Chondrocyte (in vitro differentiated cells): ENCODE data around the gene PYDC1. TPM values are rescaled to one million over a fixed set of nuclear protein-coding genes. Genes with fewer than 3 reads are reported as not detected.
A peak's percentile ranks its signal among the peaks of the same experiment; 100 is the strongest.
"Not testable (repeated sequence)": the region's sequence is repeated elsewhere in the genome, so short reads cannot be mapped to it uniquely, and the experiment has no call there.

Experiments used
- DNase-seq: peaks from one replicate; pipeline ENCODE4 v3.0.0; 2021; ENCODE audit warnings: mixed read lengths, low spot score
- H3K27ac Mint-ChIP-seq: one replicate; pipeline ENCODE4 v1.8.0; 2021; ENCODE audit warnings: mild to moderate bottlenecking, moderate library complexity, mixed read lengths; ENCODE audit not compliant: unreplicated experiment
- H3K27me3 Mint-ChIP-seq: 2 replicates; pipeline ENCODE4 v1.8.0; 2021; ENCODE audit warnings: low read depth, mixed read lengths
- H3K36me3 Mint-ChIP-seq: 2 replicates; pipeline ENCODE4 v1.8.0; 2021; ENCODE audit warnings: low read depth, mixed read lengths
- H3K4me1 Mint-ChIP-seq: 2 replicates; pipeline ENCODE4 v1.8.0; 2021; ENCODE audit warnings: low read depth, mild to moderate bottlenecking, mixed read lengths
- H3K4me3 Mint-ChIP-seq: one replicate; pipeline ENCODE4 v1.8.0; 2021; ENCODE audit warnings: mild to moderate bottlenecking, moderate library complexity, mixed read lengths; ENCODE audit not compliant: unreplicated experiment
- H3K9me3 Mint-ChIP-seq: 2 replicates; pipeline ENCODE4 v1.8.0; 2021; ENCODE audit warnings: low read depth, mixed read lengths
- CTCF ChIP-seq: fragments of 200-600 bp; sonication (generic); IDR thresholded peaks from 2 replicates; pipeline ENCODE4 v1.5.0; 2021; ENCODE audit warnings: antibody characterized with exemption, mild to moderate bottlenecking, moderate library complexity
- total RNA-seq: library from RNA; stranded (reverse); gene quantifications from 3 replicates; pipeline ENCODE4 v1.2.1, GENCODE V29; 2021

Gene PYDC1
- total RNA-seq, 1 donor from 2014 or later, result not detected

DNA sequence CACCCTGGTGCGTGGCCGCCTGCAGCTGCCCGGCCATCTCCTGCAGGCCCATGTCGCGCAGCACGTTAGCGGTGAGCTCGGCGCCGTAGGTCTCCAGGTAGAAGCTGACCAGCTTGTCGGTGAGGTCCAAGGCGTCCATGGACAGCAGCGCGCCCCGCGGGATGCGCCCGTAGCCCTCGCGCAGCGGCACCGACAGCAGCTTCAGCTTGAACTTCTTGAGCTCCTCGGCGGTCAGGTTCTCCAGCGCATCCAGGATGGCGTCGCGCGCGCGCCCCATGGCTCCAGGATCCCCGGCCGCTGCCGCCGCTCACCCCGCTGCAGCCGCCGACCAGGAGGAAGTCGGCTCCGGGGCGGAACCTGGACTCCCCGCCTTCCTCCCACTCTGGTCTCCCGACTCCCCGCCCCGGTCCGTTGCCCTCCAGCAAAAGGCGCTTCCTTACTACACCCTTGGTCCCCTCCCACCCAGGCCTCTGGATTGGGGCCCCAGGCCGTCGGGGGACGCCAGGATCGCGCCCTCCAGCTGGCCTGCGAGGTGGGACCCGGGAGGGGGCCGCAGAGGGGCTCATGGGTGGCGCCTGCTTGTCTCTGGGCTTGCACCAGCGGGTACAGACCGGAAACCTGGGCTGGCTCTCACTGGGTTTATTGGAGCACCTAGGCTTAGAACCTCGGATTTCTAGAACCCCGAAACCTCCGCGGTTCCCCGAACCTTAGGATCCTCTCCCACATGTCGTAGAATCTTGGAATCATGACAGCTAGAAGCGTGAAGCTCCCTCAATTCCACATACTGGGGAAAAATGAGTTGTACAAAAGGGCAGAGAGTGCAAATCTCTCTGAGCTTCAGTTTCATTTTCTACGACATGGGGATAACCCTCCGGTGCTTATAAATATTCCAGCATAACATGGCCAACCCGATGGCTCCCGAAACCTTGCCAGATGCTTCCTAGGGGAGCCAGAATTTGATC is 14.2 kb downstream of the PYDC1 start, which contains the start of gene PYCARD:
PYCARD (minus strand) TSS at position 347 of the 962 bp plus-strand sequence; CDS start at position 277, 70 bp downstream.
- no peaks in the 10 kb centered on the region for H3K9me3 Mint-ChIP-seq
- H3K27ac Mint-ChIP-seq, result peak within 1 kb of the TSS; percentile 27
- H3K4me1 Mint-ChIP-seq, result peaks cover 29% of the 10 kb centered on the region
- TF ChIP-seq CTCF, result no peak
- H3K27me3 Mint-ChIP-seq, result peaks cover 20% of the 10 kb centered on the region
- peak; percentile 85 for DNase-seq
- peak within 1 kb of the TSS; percentile 73 for H3K4me3 Mint-ChIP-seq
- peaks cover 7% of the 10 kb centered on the region for H3K36me3 Mint-ChIP-seq

DNA sequence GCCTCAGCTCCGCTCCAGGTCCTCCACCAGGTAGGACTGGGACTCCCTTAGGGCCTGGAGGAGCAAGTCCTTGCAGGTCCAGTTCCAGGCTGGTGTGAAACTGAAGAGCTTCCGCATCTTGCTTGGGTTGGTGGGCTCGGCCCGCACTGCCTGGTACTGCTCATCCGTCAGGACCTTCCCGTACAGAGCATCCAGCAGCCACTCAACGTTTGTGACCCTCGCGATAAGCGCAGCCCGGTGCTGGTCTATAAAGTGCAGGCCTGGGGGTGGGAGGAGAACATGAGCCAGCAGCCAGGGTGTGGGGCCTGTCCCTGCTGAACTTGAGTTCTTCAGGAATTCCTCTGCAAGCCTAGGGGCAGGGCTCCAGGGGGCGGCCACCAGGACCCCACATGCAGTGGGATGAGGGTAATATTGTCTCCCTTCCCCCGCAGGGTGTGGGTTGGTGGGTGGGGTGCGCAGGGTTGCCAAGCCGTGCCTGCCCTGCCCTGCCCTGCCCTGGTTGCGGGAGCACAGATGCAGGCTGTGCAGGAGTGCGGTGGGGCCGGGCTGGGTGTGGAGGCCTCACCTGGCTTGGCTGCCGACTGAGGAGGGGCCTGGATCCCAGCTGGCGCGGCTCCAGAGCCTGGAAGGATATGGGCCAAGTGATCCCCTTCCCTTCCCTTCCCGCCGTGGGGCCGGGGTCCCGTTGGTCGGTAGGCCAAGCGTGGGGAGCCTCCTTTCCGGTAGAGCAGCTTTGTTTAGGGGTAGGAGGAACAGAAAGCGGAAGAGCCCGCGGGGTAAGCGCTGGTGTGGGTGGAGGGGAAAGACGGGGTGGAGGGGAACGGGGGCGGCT is 15.1 kb downstream of the PYDC1 start:
- H3K4me3 Mint-ChIP-seq, result peak overlapping the region; percentile 73

GRCh38 chr16:31200821-31201568 is 15.9 kb downstream of the PYDC1 start:
- peaks cover 29% of the 10 kb centered on the region for H3K4me1 Mint-ChIP-seq
- peak; percentile 28 for DNase-seq
- H3K27me3 Mint-ChIP-seq, result peaks cover 7% of the 10 kb centered on the region
- H3K4me3 Mint-ChIP-seq, result peak overlapping the region; percentile 73
- no peaks in the 10 kb centered on the region for H3K9me3 Mint-ChIP-seq
- no peak overlapping the region for H3K27ac Mint-ChIP-seq
- peak; percentile 49 for TF ChIP-seq CTCF
- H3K36me3 Mint-ChIP-seq, result peaks cover 9% of the 10 kb centered on the region

More for the DNA sequence above, 15.1 kb downstream of the PYDC1 start:
- peak; percentile 85 for DNase-seq
- no peak for TF ChIP-seq CTCF
- Mint-ChIP-seq H3K27ac (peak overlapping the region; percentile 27), H3K9me3 (no peaks in the 10 kb centered on the region), H3K27me3 (peaks cover 12% of the 10 kb centered on the region), H3K36me3 (peaks cover 7% of the 10 kb centered on the region), H3K4me1 (peaks cover 29% of the 10 kb centered on the region)

GRCh38 chr16:31200111-31200510 is 16.8 kb downstream of the PYDC1 start:
- H3K27me3 Mint-ChIP-seq, H3K9me3 Mint-ChIP-seq, H3K4me3 Mint-ChIP-seq, H3K27ac Mint-ChIP-seq: not testable (repeated sequence)
- H3K36me3 Mint-ChIP-seq, result peaks cover 11% of the 10 kb centered on the region
- DNase-seq, result peak; percentile 38
- peaks cover 29% of the 10 kb centered on the region for H3K4me1 Mint-ChIP-seq

DNA sequence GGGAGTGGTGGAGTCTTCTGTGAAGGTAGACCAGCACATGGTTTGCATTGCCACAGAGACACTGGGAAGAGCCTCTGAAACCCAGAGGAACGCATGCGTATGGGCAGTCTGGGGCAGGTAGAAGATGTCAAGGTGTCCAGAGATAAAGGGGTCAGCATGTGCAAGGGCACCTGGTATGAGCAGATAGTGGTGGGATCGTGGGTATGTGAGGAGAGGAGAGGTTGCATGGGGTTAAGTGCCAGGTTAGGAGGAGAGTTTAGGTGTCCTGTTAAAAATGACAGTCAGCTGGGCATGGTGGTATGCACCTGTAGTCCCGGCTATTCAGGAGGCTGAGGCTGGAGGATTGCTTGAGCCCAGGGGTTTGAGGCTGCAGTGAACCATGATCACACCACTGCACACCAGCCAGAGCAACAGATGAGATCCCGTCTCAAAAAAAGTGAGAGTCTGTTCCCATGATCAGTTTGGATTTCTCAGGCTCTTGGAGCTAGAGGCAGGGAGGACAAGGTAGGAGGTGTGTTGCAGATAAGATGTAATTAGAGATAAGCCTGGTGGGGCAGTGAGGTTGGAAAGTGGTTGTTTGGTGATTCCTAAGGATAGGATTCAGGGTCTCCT is 17.4 kb downstream of the PYDC1 start:
- Mint-ChIP-seq H3K4me3 (no peak overlapping the region), H3K27me3 (no peaks in the 10 kb centered on the region), H3K4me1 (peaks cover 29% of the 10 kb centered on the region), H3K36me3 (peaks cover 16% of the 10 kb centered on the region), H3K27ac (peak overlapping the region; percentile 20), H3K9me3 (no peaks in the 10 kb centered on the region)
- TF ChIP-seq CTCF, result no peak
- peak; percentile 29 for DNase-seq
